ENCODE results near the gene NUDT14.

The NUDT14 gene

GRCh38 chr14:105140581-105140980, 40.5 kb downstream of the NUDT14 start (continued):
- TF ChIP-seq ZNF26 (tag by site-specific recombination; IDR thresholded peaks at IDR 0.05) (no peak), ZNF623 (tag by site-specific recombination; IDR thresholded peaks at IDR 0.05) (no peak), GLI4 (tag by site-specific recombination; IDR thresholded peaks at IDR 0.05) (no peak), MYNN (tag by site-specific recombination; IDR thresholded peaks at IDR 0.05; ENCODE audit: borderline replicate concordance) (no peak), ZSCAN4 (tag by site-specific recombination; IDR thresholded peaks at IDR 0.05) (no peak), ZFP37 (tag by site-specific recombination; IDR thresholded peaks at IDR 0.05) (no peak), ZNF513 (tag by site-specific recombination; IDR thresholded peaks at IDR 0.05) (no peak), KLF7 (tag by site-specific recombination; IDR thresholded peaks at IDR 0.05; ENCODE audit: borderline replicate concordance) (no peak), ZNF311 (tag by site-specific recombination; IDR thresholded peaks at IDR 0.05; ENCODE audit: borderline replicate concordance) (no peak), ZNF398 (tag by site-specific recombination; IDR thresholded peaks at IDR 0.05) (no peak), KLF10 (tag by site-specific recombination; IDR thresholded peaks at IDR 0.05) (no peak), ZNF335 (tag by site-specific recombination; conservative IDR thresholded peaks at IDR 0.05) (no peak), ZNF48 (tag by site-specific recombination; IDR thresholded peaks at IDR 0.05) (no peak)
- TF ChIP-seq, protein P1, sequence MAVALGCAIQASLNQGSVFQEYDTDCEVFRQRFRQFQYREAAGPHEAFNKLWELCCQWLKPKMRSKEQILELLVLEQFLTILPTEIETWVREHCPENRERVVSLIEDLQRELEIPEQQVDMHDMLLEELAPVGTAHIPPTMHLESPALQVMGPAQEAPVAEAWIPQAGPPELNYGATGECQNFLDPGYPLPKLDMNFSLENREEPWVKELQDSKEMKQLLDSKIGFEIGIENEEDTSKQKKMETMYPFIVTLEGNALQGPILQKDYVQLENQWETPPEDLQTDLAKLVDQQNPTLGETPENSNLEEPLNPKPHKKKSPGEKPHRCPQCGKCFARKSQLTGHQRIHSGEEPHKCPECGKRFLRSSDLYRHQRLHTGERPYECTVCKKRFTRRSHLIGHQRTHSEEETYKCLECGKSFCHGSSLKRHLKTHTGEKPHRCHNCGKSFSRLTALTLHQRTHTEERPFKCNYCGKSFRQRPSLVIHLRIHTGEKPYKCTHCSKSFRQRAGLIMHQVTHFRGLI (tag by site-specific recombination; IDR thresholded peaks at IDR 0.05), result no peak

DNA sequence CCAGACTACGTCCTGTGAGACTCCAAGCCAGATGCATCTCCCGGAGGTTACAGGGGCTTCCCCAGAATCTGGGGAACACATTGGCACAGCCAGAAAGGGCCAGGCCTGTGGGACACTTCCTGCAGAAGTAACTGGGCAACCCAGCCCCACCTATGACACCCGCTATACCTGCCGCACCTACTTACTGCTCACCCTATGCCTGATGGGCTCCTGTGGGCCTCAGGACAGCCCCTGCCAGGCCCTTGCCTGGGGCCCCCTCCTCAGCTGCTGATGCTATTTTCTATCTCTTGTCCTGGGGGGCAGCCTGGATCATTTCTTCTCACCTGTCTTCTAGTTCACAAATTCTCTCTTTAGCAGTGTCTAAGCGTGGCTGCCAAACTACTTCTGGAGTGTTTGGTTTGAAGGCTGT, 41.3 kb downstream of the NUDT14 start:
- H3K27ac ChIP-seq (ENCODE audit: extremely low read depth, low read depth, low read length), result no peak overlapping the region
- POLR2A ChIA-PET, result no interaction called here
- H3K4me3 ChIP-seq (ENCODE audit: low read depth, low read length), result no peak overlapping the region
- H3K4me1 ChIP-seq (ENCODE audit: control insufficient read depth, insufficient read depth, low read length), result no peaks in the 10 kb centered on the region
- CTCF ChIA-PET, result no interaction called here
- H3K36me3 ChIP-seq (ENCODE audit: control insufficient read depth in 2 of 2, insufficient read depth in 1 of 2, low read length in 2 of 2), result peaks cover 0 to 45% of the 10 kb centered on the region in 2 experiments; a peak in 1 of 3 replicates
- no peaks in the 10 kb centered on the region for H3K9me3 ChIP-seq (ENCODE audit: control insufficient read depth, insufficient read depth, low read depth, low read length)
- TF ChIP-seq, protein P2, sequence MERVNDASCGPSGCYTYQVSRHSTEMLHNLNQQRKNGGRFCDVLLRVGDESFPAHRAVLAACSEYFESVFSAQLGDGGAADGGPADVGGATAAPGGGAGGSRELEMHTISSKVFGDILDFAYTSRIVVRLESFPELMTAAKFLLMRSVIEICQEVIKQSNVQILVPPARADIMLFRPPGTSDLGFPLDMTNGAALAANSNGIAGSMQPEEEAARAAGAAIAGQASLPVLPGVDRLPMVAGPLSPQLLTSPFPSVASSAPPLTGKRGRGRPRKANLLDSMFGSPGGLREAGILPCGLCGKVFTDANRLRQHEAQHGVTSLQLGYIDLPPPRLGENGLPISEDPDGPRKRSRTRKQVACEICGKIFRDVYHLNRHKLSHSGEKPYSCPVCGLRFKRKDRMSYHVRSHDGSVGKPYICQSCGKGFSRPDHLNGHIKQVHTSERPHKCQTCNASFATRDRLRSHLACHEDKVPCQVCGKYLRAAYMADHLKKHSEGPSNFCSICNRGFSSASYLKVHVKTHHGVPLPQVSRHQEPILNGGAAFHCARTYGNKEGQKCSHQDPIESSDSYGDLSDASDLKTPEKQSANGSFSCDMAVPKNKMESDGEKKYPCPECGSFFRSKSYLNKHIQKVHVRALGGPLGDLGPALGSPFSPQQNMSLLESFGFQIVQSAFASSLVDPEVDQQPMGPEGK (tag by site-specific recombination; IDR thresholded peaks at IDR 0.05), result peak; percentile 43
- TF ChIP-seq ZNF624 (tag by site-specific recombination; IDR thresholded peaks at IDR 0.05) (no peak), ZNF121 (tag by site-specific recombination; IDR thresholded peaks at IDR 0.05) (0 out of 2 replicates have a peak, but pooled peaks have one; percentile 47), ZNF610 (tag by site-specific recombination; IDR thresholded peaks at IDR 0.05; ENCODE audit: borderline replicate concordance) (0 out of 2 replicates have a peak, but pooled peaks have one; percentile 40), ZNF555 (tag by site-specific recombination; conservative IDR thresholded peaks at IDR 0.05) (no peak), ZNF404 (tag by site-specific recombination; IDR thresholded peaks at IDR 0.05) (no peak), ZNF48 (tag by site-specific recombination; IDR thresholded peaks at IDR 0.05) (no peak), ZBTB17 (tag by site-specific recombination; IDR thresholded peaks at IDR 0.05) (no peak), YY2 (tag by site-specific recombination; IDR thresholded peaks at IDR 0.05) (no peak)
- TF ChIP-seq, protein P3, sequence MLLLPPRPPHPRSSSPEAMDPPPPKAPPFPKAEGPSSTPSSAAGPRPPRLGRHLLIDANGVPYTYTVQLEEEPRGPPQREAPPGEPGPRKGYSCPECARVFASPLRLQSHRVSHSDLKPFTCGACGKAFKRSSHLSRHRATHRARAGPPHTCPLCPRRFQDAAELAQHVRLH (tag by site-specific recombination; IDR thresholded peaks at IDR 0.05), result peak; percentile 74; the same call in 1 of the 2 replicates
- TF ChIP-seq, protein P4, sequence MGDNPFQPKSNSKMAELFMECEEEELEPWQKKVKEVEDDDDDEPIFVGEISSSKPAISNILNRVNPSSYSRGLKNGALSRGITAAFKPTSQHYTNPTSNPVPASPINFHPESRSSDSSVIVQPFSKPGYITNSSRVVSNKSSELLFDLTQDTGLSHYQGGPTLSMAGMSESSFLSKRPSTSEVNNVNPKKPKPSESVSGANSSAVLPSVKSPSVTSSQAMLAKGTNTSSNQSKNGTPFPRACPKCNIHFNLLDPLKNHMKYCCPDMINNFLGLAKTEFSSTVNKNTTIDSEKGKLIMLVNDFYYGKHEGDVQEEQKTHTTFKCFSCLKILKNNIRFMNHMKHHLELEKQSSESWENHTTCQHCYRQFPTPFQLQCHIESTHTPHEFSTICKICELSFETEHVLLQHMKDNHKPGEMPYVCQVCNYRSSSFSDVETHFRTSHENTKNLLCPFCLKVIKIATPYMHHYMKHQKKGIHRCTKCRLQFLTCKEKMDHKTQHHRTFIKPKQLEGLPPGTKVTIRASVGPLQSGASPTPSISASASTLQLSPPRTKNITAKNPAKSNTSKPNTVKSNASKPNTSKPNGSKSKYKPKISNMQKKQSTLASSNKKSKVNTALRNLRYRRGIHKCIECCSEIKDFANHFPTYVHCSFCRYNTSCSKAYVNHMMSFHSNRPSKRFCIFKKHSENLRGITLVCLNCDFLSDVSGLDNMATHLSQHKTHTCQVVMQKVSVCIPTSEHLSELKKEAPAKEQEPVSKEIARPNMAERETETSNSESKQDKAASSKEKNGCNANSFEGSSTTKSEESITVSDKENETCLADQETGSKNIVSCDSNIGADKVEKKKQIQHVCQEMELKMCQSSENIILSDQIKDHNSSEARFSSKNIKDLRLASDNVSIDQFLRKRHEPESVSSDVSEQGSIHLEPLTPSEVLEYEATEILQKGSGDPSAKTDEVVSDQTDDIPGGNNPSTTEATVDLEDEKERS (tag by site-specific recombination; IDR thresholded peaks at IDR 0.05), result peak; percentile 98

Measured in HEK293 (cell line).